Coronary artery (tissue), 2 donors: Measurements from ENCODE around the gene CXCL16.

Source experiments
- DNase-seq: peaks from one replicate; pipeline ENCODE4 v3.0.0-alpha.2; 2017; ENCODE audit warnings: low spot score
- H3K27ac ChIP-seq, 2 donors: fragments of 200-600 bp; sonication (generic); one replicate each; pipeline ENCODE4 v1.5.1; 2016 to 2019
- H3K4me3 ChIP-seq: fragments of 200-600 bp; sonication (generic); 2 replicates; pipeline ENCODE4 v1.5.1; 2016; ENCODE audit warnings: mild to moderate bottlenecking, moderate library complexity
- TF ChIP-seq, protein P1 (sequence below): fragments of 200-600 bp; sonication (generic); IDR thresholded peaks from one replicate; pipeline ENCODE4 v1.5.1; 2019; ENCODE audit warnings: antibody characterized with exemption

The CXCL16 gene, protein sequence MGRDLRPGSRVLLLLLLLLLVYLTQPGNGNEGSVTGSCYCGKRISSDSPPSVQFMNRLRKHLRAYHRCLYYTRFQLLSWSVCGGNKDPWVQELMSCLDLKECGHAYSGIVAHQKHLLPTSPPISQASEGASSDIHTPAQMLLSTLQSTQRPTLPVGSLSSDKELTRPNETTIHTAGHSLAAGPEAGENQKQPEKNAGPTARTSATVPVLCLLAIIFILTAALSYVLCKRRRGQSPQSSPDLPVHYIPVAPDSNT

DNA sequence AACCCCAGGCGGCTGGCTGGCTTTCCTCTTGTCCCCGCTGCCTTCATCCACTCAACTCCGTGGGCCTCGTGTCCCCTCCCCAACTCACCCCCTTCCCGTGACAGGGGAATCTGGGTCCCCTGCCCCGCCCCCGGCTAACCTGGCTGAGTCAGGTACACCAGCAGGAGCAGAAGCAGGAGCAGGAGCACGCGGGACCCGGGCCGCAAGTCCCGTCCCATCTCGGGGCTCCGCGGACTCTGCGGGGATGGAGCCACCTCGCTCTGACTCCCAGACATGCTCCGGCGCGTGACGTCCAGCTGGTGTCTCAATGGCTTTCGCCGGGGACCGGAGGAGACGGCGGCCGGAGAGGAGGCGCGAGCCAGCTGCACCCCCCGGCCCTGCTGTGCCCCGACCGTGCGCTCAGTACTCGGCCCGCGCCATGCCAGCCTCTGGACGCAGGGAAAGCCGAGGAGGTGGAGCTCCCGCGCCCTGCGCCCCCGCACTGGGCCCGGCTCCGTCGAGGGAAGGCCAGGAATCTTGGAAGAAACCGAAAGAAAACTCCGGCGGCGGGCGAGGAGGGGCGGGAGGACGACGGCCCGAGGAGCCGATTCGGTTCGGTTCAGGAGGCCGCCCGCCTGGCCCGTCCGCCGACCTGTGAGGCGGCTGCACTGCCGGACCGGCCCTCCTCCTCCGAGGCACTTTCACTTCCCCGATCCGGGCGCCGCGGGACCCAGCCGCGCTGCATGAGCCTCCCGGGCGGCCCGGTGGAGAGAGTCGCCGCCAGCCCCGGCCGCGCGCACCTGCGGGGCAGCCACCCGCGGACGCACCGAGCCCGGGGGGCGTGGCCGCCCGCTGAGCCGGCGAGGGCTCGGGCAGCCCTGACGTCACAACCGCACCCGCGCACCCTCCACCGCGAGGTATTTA lies at the start of gene CXCL16, which contains the start of gene ZMYND15:
Gene CXCL16 (minus strand): TSS at position 807 of the 903 bp plus-strand sequence. CDS start 589 bp downstream, at position 218.
Gene ZMYND15 (plus strand): TSS at position 712 of the 903 bp plus-strand sequence. CDS start 716 bp downstream, outside the sequence.
- DNase-seq = no peak
- Histone ChIP-seq H3K27ac (peak within 1 kb of the TSS; percentile 40 to 61), H3K4me3 (peak within 1 kb of the TSS; percentile 83)
- TF ChIP-seq, protein P1, sequence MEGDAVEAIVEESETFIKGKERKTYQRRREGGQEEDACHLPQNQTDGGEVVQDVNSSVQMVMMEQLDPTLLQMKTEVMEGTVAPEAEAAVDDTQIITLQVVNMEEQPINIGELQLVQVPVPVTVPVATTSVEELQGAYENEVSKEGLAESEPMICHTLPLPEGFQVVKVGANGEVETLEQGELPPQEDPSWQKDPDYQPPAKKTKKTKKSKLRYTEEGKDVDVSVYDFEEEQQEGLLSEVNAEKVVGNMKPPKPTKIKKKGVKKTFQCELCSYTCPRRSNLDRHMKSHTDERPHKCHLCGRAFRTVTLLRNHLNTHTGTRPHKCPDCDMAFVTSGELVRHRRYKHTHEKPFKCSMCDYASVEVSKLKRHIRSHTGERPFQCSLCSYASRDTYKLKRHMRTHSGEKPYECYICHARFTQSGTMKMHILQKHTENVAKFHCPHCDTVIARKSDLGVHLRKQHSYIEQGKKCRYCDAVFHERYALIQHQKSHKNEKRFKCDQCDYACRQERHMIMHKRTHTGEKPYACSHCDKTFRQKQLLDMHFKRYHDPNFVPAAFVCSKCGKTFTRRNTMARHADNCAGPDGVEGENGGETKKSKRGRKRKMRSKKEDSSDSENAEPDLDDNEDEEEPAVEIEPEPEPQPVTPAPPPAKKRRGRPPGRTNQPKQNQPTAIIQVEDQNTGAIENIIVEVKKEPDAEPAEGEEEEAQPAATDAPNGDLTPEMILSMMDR = no peak

DNA sequence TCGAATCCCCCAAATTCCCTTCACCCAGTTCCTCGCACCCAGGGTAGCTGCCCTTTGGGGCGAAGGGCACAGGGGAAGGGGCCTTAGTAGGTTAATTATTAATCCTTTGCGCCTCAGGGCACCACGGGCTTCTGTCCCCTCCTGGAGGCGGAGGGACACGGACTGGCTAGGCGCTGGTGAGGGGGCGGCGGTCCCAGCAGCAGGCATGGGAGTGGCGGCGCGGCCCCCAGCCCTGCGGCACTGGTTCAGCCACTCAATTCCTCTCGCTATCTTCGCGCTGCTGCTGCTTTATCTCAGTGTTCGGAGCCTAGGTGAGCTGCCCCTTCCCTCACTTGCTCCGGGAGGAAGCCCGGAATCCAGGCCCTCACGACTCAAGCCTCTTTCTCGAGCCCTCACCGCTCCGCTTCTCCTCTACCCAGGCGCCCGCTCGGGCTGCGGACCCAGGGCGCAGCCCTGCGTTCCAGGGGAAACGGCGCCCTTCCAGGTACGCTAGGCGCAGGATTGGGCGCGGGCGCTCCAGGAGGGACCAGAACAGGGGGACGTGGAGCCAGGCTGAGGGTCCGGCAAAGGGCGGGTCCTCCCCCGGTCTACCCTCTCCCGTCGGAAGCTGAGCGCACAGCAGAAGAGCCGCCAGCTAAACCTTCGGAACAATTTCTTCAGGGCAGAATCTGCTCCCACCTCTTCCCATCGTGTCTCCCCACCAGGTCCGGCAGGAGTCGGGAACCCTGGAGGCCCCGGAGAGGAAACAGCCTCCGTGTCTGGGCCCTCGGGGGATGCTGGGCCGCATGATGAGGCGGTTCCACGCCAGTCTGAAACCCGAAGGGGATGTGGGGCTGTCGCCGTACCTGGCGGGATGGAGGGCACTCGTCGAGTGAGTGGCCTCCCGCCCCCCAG lies 49.3 kb upstream of the CXCL16 start, which contains the start of gene GLTPD2:
Gene GLTPD2 (plus strand): TSS at position 158 of the 894 bp plus-strand sequence. CDS start 48 bp downstream, at position 206.
- Histone ChIP-seq H3K27ac (peak within 1 kb of the TSS; percentile 90 to 96), H3K4me3 (peak within 1 kb of the TSS; percentile 83)
- no peak for DNase-seq
- TF ChIP-seq, protein P1 = no peak

GRCh38 chr17:4788159-4788806 lies 48.6 kb upstream of the CXCL16 start:
- Histone ChIP-seq H3K4me3 (peak overlapping the region; percentile 83), H3K27ac (no peak overlapping the region)
- DNase-seq = no peak
- TF ChIP-seq, protein P1 = no peak

GRCh38 chr17:4786516-4786915 lies 46.8 kb upstream of the CXCL16 start:
- TF ChIP-seq, protein P1 = no peak
- no peak for DNase-seq
- peak overlapping the region; percentile 66 for H3K4me3 ChIP-seq
- H3K27ac ChIP-seq = no peak overlapping the region

DNA sequence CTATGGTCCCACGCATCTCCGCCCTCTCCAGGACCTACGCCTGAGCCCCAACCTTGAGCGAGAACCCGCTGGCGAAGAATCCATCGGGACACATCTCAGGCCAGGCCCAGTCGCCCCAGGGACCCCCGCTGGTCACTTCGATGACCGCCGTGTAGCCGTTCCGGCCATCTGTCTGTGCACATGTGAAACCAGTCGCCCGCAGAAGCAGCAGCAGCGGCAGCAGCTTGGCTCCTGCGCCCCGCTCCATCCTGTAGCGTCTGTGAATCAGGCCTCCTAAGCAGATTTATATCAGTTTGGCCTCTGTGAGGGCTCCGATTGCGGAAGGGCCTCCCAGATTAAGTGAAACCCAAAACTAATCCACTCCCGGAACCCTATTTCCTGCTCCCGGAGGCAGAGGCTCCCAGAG lies 46.4 kb upstream of the CXCL16 start, which contains the start of gene VMO1:
Gene VMO1 (minus strand): TSS at position 259 of the 406 bp plus-strand sequence. CDS start 12 bp downstream, at position 247.
- TF ChIP-seq, protein P1 = no peak
- Histone ChIP-seq H3K4me3 (peak within 1 kb of the TSS; percentile 66), H3K27ac (no peak within 1 kb of the TSS)
- no peak for DNase-seq
